ENCODE results near the gene MAPT. TPM values are rescaled to one million over a fixed set of nuclear protein-coding genes. Genes with fewer than 3 reads are reported as not detected.

The MAPT gene
- total RNA-seq, 1 experiment from 2014 or later = 37.5 TPM

- TF ChIP-seq POLR2AphosphoS5 (IDR thresholded peaks at IDR 0.05; ENCODE audit: low read depth, low read length) = no peak
These were observed 49.5 kb upstream of the MAPT start, which contains the start of gene SPPL2C (continued) for GRCh38 chr17:45844695-45845375.

GRCh38 chr17:45845376-45846185, 48.8 kb upstream of the MAPT start:
- H3K9me3 ChIP-seq (ENCODE audit: control insufficient read depth in 1 of 2, insufficient read depth in 1 of 2, low read depth in 1 of 2, low read length in 2 of 2) = no peaks in the 10 kb centered on the region
- BruUV-seq (replicated peaks) = no TSS peak
- no peak overlapping the region for H3K27ac ChIP-seq (ENCODE audit: low read depth, low read length)
- DNase-seq (ENCODE audit: low read depth, low spot score) (no peak), ATAC-seq (no peak)
- no peaks in the 10 kb centered on the region for H3K36me3 ChIP-seq (ENCODE audit: control insufficient read depth in 1 of 2, insufficient read depth in 2 of 2, low read length in 2 of 2)
- ChIA-PET POLR2A (no interaction called here), CTCF (interaction anchor here (1.6 kb wide), 1 partner anchor 10 kb away, joined by 5 read pairs; no protein-coding TSS in a partner anchor), RAD21 (ENCODE audit: low non-redundant PET in 1 of 2, low total read pairs in 2 of 2, uncharacterized antibody in 2 of 2, unreplicated experiment in 2 of 2) (no interaction called here)
- no peak for TF ChIP-seq SIN3A (IDR thresholded peaks at IDR 0.05; ENCODE audit: low read depth)
- no peak overlapping the region for H3K4me2 ChIP-seq (ENCODE audit: low read length)
- no peaks in the 10 kb centered on the region for H3K9me2 ChIP-seq (ENCODE audit: insufficient read depth)
- intact Hi-C loops (cut with micrococcal nuclease) = no loop called here
- H3K79me2 ChIP-seq (ENCODE audit: insufficient read depth, low read length) = no peaks in the 10 kb centered on the region
- H2AFZ ChIP-seq (ENCODE audit: low read depth, low read length, poor library complexity, severe bottlenecking) = no peak overlapping the region
- H3K27me3 ChIP-seq (ENCODE audit: insufficient read depth, low read length) = no peaks in the 10 kb centered on the region
- no peaks in the 10 kb centered on the region for H4K20me1 ChIP-seq (ENCODE audit: insufficient read depth)
- peaks cover 0 to 8% of the 10 kb centered on the region in 2 experiments; a peak in 2 of 4 replicates for H3K4me1 ChIP-seq (ENCODE audit: control insufficient read depth in 1 of 2, insufficient read depth in 2 of 2, low read length in 2 of 2)
- H3K9ac ChIP-seq (ENCODE audit: low read length) = no peak overlapping the region
- H3K4me3 ChIP-seq (replicated peaks in 1 of 2; ENCODE audit: low read depth in 1 of 2, low read length in 2 of 2) = no peak overlapping the region

DNA sequence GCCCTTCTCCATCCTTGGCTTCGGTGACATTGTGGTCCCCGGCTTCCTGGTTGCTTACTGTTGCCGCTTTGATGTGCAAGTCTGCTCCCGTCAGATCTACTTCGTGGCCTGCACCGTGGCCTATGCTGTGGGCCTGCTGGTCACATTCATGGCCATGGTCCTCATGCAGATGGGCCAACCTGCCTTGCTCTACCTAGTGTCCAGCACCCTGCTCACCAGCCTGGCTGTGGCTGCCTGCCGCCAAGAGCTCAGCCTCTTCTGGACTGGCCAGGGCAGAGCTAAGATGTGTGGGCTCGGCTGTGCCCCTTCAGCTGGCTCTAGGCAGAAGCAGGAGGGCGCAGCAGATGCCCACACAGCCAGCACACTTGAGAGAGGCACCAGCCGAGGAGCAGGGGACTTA, 48.1 kb upstream of the MAPT start:
- Histone ChIP-seq H3K9me2 (ENCODE audit: insufficient read depth) (no peaks in the 10 kb centered on the region), H3K9ac (ENCODE audit: low read length) (no peak overlapping the region), H2AFZ (ENCODE audit: low read depth, low read length, poor library complexity, severe bottlenecking) (no peak overlapping the region), H3K27ac (ENCODE audit: low read depth, low read length) (no peak overlapping the region), H3K4me2 (ENCODE audit: low read length) (no peak overlapping the region), H4K20me1 (ENCODE audit: insufficient read depth) (no peaks in the 10 kb centered on the region), H3K4me3 (replicated peaks in 1 of 2; ENCODE audit: low read depth in 1 of 2, low read length in 2 of 2) (no peak overlapping the region), H3K79me2 (ENCODE audit: insufficient read depth, low read length) (no peaks in the 10 kb centered on the region), H3K9me3 (ENCODE audit: control insufficient read depth in 1 of 2, insufficient read depth in 1 of 2, low read depth in 1 of 2, low read length in 2 of 2) (no peaks in the 10 kb centered on the region), H3K4me1 (ENCODE audit: control insufficient read depth in 1 of 2, insufficient read depth in 2 of 2, low read length in 2 of 2) (peaks cover 0 to 8% of the 10 kb centered on the region in 2 experiments; a peak in 2 of 4 replicates), H3K27me3 (ENCODE audit: insufficient read depth, low read length) (no peaks in the 10 kb centered on the region), H3K36me3 (ENCODE audit: control insufficient read depth in 1 of 2, insufficient read depth in 2 of 2, low read length in 2 of 2) (no peaks in the 10 kb centered on the region)
- RAD21 ChIA-PET (ENCODE audit: low non-redundant PET in 1 of 2, low total read pairs in 2 of 2, uncharacterized antibody in 2 of 2, unreplicated experiment in 2 of 2) = no interaction called here
- CTCF ChIA-PET = interaction anchor here (1.6 kb wide), 1 partner anchor 10 kb away, joined by 5 read pairs; no protein-coding TSS in a partner anchor
- TF ChIP-seq EZH2 (IDR thresholded peaks at IDR 0.05) (no peak), CBX3 (IDR thresholded peaks at IDR 0.05; ENCODE audit: low read depth) (no peak), POLR2A (IDR thresholded peaks at IDR 0.05; ENCODE audit: borderline replicate concordance, extremely low read depth, insufficient read depth, insufficient read length) (no peak)
- POLR2A ChIA-PET = no interaction called here
- BruUV-seq (replicated peaks) = no TSS peak
- ATAC-seq (no peak), DNase-seq (ENCODE audit: low read depth, low spot score) (no peak)
- intact Hi-C loops (cut with micrococcal nuclease) = no loop called here

Data from HCT116 (cell line).